ENCODE measurements around the gene STEAP4. TPM values are rescaled to one million over a fixed set of nuclear protein-coding genes. Genes with fewer than 3 reads are reported as not detected.

STEAP4 gene
- total RNA-seq, 1 donor from 2014 or later = 0.54 TPM

Other genes starting within 250 kb of the STEAP4 start
- 182 TPM for gene SRI, start 86.9 kb downstream of the STEAP4 start, total RNA-seq (ENCODE audit: unreplicated experiment)